ENCODE results near the gene N4BP2L2. TPM values are rescaled to one million over a fixed set of nuclear protein-coding genes. Genes with fewer than 3 reads are reported as not detected.

N4BP2L2 gene
- total RNA-seq, 1 experiment from 2014 or later: 89.7 TPM

DNA sequence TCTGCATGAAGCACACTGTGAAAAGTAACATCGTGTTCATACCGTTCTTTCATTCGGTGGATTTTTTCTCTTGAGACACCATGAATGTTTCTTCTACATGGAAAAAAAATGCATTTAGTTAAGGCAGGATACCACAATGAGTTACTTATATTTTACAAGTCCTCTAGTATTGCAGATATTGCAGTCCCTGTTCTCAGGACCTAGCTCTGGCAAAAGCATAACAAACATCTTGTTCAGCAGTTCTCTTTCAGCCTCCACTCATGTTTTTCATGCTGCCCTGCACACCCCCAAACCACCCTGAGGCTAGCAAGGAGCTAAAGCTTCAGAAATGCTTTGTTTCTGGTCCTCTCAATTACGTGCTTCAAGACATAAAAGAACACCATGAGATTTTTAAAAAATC is 135.5 kb downstream of the N4BP2L2 start:
- H3K4me3 Mint-ChIP-seq (ENCODE audit: low read depth, unreplicated experiment): no peak overlapping the region
- no TSS peak for BruUV-seq (replicated peaks)
- no peak overlapping the region for H3K27ac Mint-ChIP-seq (ENCODE audit: unreplicated experiment)
- TF ChIP-seq, protein P1, sequence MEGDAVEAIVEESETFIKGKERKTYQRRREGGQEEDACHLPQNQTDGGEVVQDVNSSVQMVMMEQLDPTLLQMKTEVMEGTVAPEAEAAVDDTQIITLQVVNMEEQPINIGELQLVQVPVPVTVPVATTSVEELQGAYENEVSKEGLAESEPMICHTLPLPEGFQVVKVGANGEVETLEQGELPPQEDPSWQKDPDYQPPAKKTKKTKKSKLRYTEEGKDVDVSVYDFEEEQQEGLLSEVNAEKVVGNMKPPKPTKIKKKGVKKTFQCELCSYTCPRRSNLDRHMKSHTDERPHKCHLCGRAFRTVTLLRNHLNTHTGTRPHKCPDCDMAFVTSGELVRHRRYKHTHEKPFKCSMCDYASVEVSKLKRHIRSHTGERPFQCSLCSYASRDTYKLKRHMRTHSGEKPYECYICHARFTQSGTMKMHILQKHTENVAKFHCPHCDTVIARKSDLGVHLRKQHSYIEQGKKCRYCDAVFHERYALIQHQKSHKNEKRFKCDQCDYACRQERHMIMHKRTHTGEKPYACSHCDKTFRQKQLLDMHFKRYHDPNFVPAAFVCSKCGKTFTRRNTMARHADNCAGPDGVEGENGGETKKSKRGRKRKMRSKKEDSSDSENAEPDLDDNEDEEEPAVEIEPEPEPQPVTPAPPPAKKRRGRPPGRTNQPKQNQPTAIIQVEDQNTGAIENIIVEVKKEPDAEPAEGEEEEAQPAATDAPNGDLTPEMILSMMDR (IDR thresholded peaks at IDR 0.05; ENCODE audit: unreplicated experiment): no peak
- no peak for DNase-seq
- H3K27me3 Mint-ChIP-seq (ENCODE audit: unreplicated experiment): no peaks in the 10 kb centered on the region
- no peaks in the 10 kb centered on the region for H3K36me3 Mint-ChIP-seq (ENCODE audit: insufficient read depth, unreplicated experiment)
- no peaks in the 10 kb centered on the region for H3K4me1 Mint-ChIP-seq (ENCODE audit: low read depth, unreplicated experiment)
- CTCF ChIA-PET: no interaction called here
- intact Hi-C loops (cut with micrococcal nuclease; ENCODE audit: unreplicated experiment): no loop called here
- H3K9me3 Mint-ChIP-seq (ENCODE audit: low read depth, unreplicated experiment): no peaks in the 10 kb centered on the region

DNA sequence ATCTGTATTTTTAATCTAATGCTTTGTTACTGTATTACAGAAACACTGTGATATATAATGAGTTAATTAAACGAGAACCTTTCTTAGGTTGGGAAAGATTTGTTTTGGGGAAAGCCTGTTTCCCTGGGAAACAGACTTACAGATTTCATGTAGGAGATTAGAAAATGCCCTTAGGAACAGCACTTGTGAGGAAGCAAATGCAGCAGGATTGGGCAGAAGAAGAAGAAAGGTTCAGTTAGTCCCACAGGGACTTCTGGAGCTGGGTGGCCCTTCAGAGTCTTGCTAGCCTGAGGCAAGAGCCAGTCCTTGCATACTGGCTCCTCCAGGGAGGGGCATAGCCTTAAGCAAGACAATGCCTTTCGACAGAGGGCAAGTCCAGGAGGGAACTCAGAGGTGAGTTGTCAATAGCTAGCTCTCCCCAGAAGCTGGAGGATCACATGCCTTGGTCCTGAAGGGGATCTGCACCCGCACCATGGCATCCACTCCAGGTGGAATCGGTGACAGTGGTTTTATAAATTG is 147.4 kb downstream of the N4BP2L2 start:
- no TSS peak for BruUV-seq (replicated peaks)
- H3K36me3 Mint-ChIP-seq (ENCODE audit: insufficient read depth, unreplicated experiment): no peaks in the 10 kb centered on the region
- H3K27ac Mint-ChIP-seq (ENCODE audit: unreplicated experiment): no peak overlapping the region
- no peaks in the 10 kb centered on the region for H3K4me1 Mint-ChIP-seq (ENCODE audit: low read depth, unreplicated experiment)
- no peaks in the 10 kb centered on the region for H3K27me3 Mint-ChIP-seq (ENCODE audit: unreplicated experiment)
- TF ChIP-seq, protein P1 (IDR thresholded peaks at IDR 0.05; ENCODE audit: unreplicated experiment): no peak
- no peaks in the 10 kb centered on the region for H3K9me3 Mint-ChIP-seq (ENCODE audit: low read depth, unreplicated experiment)
- H3K4me3 Mint-ChIP-seq (ENCODE audit: low read depth, unreplicated experiment): no peak overlapping the region
- intact Hi-C loops (cut with micrococcal nuclease; ENCODE audit: unreplicated experiment): no loop called here
- DNase-seq: no peak
- CTCF ChIA-PET: no interaction called here

DNA sequence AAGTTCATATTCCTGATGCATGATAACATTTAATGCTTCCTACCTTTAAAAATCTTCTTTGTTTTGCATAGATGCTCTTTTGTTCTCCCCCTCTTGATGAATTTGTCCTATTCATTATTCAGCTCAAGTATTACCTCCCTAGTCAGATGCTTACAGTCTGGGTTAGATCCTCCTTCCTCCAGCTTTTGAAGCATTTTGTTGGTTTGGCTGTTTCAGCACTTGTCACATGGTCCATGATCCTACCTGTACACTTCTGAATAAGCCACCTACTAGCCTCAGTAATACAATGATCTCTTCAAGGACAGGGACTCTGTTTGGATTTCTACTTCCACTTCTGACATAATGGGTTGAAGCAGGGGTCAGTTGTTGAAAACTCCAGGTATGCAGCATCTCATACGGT is 148.1 kb downstream of the N4BP2L2 start:
- CTCF ChIA-PET: no interaction called here
- Mint-ChIP-seq H3K27me3 (ENCODE audit: unreplicated experiment) (no peaks in the 10 kb centered on the region), H3K4me1 (ENCODE audit: low read depth, unreplicated experiment) (no peaks in the 10 kb centered on the region), H3K36me3 (ENCODE audit: insufficient read depth, unreplicated experiment) (no peaks in the 10 kb centered on the region), H3K27ac (ENCODE audit: unreplicated experiment) (no peak overlapping the region), H3K9me3 (ENCODE audit: low read depth, unreplicated experiment) (no peaks in the 10 kb centered on the region), H3K4me3 (ENCODE audit: low read depth, unreplicated experiment) (no peak overlapping the region)
- intact Hi-C loops (cut with micrococcal nuclease; ENCODE audit: unreplicated experiment): no loop called here
- no TSS peak for BruUV-seq (replicated peaks)
- DNase-seq: no peak
- TF ChIP-seq, protein P1 (IDR thresholded peaks at IDR 0.05; ENCODE audit: unreplicated experiment): no peak

DNA sequence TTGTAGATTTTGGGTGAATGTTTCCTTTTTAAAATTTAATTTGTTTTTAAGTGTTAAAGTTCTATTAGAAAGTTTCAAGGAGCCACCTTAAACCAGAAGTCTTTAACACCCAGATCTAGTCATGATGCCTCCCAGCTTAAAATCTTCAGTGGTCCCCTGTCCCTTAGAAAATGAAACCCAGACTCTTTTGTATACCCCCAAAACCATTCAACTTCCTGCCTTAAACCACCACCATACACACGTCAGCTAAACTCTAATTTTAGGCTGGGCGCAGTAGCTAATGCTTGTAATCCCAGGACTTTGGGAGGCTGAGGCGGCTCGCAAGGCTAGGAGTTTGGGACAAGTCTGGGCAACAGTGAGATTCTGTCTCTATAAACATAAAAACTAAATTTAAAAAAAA is 148.5 kb downstream of the N4BP2L2 start:
- no peaks in the 10 kb centered on the region for H3K9me3 Mint-ChIP-seq (ENCODE audit: low read depth, unreplicated experiment)
- no peak overlapping the region for H3K4me3 Mint-ChIP-seq (ENCODE audit: low read depth, unreplicated experiment)
- H3K4me1 Mint-ChIP-seq (ENCODE audit: low read depth, unreplicated experiment): no peaks in the 10 kb centered on the region
- BruUV-seq (replicated peaks): no TSS peak
- no peak overlapping the region for H3K27ac Mint-ChIP-seq (ENCODE audit: unreplicated experiment)
- no peaks in the 10 kb centered on the region for H3K27me3 Mint-ChIP-seq (ENCODE audit: unreplicated experiment)
- CTCF ChIA-PET: no interaction called here
- intact Hi-C loops (cut with micrococcal nuclease; ENCODE audit: unreplicated experiment): no loop called here
- TF ChIP-seq, protein P1 (IDR thresholded peaks at IDR 0.05; ENCODE audit: unreplicated experiment): no peak
- no peak for DNase-seq
- no peaks in the 10 kb centered on the region for H3K36me3 Mint-ChIP-seq (ENCODE audit: insufficient read depth, unreplicated experiment)

Measured in Calu3 (cell line).